GM12872 (cell line): Measurements from ENCODE around the gene NFS1.

Source experiments
- TF ChIP-seq, protein P1 (sequence below): IDR thresholded peaks from 3 replicates; pipeline ENCODE4 v1.5.1; 2011; ENCODE audit warnings: low read depth, mild to moderate bottlenecking, low read length, moderate library complexity; ENCODE audit not compliant: insufficient read depth

NFS1 gene

DNA sequence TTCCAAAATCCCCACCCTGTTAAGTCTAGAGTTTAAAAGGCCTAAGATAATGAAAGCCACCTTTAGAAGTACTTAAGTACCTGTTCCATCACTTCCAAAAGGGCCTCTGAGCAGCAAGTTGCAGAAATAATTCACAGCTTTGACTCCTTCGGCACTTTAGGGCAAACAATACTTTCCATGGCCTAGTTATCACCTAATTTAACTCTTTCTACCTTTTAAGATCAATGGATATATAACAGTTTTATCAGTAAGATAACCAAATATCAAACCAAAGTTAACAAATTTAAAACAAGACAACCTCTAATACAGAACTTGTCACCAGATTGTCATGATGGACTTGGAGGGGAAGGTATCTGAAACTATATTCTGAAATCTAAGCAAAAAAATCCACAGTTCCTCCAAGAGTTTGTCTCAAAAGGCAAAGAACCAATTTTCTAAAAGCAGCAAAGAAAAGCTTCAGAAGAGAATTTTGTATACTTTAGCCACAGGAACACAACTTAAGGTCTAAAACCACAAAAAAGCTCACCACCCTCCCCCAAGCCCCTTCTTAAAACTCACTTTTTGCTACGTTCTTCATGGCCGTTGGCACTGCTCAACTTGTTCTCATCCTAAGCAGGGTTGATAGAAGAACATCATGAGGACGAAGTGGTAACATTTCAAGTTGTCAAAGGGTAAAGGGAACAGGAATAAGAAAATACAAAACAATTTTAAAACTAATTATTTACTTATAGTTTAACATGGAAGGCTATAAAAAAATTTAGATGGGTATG, 39.4 kb upstream of the NFS1 start:
- TF ChIP-seq, protein P1, sequence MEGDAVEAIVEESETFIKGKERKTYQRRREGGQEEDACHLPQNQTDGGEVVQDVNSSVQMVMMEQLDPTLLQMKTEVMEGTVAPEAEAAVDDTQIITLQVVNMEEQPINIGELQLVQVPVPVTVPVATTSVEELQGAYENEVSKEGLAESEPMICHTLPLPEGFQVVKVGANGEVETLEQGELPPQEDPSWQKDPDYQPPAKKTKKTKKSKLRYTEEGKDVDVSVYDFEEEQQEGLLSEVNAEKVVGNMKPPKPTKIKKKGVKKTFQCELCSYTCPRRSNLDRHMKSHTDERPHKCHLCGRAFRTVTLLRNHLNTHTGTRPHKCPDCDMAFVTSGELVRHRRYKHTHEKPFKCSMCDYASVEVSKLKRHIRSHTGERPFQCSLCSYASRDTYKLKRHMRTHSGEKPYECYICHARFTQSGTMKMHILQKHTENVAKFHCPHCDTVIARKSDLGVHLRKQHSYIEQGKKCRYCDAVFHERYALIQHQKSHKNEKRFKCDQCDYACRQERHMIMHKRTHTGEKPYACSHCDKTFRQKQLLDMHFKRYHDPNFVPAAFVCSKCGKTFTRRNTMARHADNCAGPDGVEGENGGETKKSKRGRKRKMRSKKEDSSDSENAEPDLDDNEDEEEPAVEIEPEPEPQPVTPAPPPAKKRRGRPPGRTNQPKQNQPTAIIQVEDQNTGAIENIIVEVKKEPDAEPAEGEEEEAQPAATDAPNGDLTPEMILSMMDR = no peak

DNA sequence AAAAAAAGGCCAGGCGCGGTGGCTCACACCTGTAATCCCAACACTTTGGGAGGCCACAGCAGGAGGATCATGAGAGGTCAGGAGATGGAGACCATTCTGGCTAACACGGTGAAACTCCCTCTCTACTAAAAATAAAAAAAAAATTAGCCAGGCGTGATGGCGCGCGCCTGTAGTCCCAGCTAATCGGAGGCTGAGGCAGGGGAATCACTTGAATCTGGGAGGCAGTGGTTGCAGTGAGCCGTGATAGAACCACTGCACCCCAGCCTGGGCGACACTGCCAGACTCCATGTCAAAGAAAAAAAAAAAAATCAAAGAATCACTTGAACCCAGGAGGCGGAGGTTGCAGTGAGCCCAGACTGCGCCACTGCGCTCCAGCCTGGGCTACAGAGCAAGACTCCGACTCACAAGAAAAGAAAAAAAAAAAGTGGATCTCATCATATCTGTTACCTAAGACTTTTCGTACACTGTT, 38.7 kb upstream of the NFS1 start:
- TF ChIP-seq, protein P1 = no peak

DNA sequence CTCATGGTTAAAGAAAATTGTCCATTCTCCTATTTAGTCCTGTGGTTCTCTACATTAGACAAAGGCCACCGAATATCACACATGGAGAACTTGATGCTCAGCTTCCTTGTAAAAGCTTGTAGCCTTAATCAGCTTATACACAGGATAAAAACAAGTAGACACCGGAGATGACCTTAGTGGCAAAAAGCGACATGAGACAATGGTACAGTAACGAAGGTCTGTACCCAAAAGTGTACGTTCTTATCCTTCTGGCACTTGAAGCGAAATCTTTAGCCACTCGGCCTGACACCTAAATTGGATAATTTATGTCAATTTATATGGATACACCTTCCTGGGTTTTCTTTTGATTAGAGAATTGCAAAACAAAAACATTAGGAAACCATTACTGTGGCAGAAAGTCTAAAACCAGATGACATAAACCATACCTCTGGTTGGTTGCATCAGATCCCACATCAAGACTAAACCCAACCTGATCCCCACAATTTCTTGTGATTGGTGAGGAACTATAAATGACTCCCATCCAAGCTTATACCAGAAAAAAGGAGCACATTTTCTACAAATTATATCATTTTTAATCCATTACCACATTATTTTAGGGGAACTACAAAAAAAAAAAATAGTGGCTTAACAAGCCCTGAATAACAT, 36.8 kb upstream of the NFS1 start:
- TF ChIP-seq, protein P1 = no peak

DNA sequence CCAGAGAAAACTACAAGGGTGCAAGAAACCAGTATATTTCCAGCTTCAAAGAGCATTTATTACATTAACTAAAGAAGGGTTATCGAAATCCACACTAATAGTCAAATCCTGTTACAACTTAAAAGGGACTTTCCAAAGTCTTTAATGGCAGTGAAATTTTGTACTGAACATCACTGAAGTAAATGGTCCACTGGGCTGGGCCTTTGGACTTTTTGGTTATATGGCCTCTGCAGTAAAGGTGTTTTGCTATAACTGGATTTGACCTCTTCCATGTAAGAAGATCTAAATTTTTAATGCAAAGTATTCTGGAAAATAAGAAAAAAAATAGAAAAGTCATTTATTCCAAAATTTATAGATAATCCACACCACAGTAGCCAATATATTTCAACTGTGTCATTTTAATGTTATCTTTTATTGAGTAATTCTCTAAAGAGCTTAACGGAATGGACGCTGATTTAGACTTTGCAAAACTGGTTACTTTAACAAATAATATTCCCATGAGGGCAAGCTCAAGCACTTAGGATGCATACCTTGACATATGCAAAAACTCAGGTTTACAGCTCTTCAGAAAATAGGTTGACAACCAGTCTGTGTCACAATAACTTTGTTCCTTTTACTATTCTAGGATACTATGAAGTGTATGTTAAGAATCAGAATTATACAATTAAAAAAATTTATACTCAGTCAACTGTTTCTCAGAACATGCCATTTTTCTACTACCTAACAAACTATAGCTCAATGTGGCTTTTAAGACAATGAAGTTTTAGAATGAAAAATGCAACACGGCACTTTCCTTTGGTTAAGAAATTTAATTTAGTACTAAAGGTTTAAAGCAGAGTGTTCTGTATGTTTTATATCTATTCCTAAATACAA, 35.9 kb upstream of the NFS1 start:
- TF ChIP-seq, protein P1 = no peak

DNA sequence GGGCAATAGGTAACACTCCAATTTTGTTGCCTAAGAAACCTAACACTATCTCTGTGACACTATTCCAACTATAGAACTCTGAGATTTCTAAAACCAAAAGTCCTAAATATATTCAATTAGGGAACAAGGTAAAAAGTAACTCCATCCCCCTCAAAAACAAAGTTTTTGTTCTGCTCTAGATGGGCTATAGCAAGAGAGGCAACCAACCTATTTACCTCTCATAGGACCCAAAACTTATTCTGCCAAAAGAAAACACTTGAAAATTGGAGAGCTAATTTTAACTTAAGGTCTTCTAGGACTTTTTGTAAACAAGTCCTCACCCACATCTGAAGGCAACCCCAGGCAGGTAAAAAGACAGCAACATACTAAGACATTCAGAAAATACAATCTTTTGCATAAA, 35.2 kb upstream of the NFS1 start:
- TF ChIP-seq, protein P1 = no peak

DNA sequence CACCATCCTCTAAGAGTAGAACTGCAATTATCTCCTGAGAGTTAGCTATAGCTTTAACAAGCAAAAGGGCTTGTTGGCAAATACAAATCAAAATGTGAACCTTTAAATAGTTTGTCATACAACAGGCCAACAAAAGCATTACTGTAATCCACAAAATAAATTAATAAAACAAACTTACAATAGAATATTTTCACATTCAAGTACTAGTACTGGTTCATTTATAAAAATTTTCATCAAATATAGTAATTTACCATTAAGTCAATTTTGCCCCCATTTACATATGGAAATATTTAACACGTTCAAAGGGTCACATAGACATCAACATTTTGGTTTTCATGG, 33.5 kb upstream of the NFS1 start:
- TF ChIP-seq, protein P1 = no peak

DNA sequence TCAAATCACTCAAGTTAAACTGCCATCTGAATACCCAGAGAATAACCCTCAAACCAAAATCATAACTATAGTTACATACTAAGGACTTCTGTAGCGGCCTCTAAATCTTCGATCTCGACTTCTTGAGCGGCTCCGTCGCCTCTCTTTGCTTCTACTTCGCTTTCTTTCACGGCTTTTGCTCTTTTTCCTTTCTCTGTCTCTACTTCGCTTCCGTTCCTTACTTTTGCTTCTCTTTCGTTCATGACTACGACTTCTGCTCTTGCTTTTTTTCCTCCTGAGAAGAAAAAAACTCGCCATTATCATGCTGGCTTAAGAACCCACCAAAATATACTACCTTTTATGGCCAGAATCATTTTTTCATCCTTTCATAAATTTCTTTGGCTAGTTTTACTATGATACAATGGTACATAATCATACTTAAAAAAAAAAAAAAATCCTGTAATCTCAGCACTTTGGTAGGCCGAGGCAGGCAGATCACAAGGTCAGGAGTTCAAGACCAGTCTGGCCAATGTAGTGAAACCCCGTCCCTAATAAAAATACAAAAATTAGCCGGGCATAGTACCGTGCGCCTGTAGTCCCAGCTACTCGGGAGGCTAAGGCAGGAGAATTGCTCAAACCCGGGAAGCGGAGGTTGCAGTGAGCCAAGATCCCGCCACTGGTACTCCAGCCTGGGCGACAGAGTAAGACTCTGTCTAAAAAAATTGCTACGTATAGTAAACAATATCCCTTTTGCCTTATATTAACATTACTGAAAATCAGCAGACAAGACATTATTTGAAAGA, 32.9 kb upstream of the NFS1 start:
- TF ChIP-seq, protein P1 = no peak
